Transverse colon (tissue), 4 donors: ENCODE measurements around the gene LRP1B.

Experiments
- CTCF ChIP-seq, 5 experiments: fragments of 200-600 bp in 3 of 5; fragments of 450-650 bp in 2 of 5; sonication (generic) in 3 of 5; IDR thresholded peaks; 1 replicate in 2 of 5; 2 replicates in 3 of 5; pipeline ENCODE4 v1.5.1; 2016 to 2017; ENCODE audit warnings: antibody characterized with exemption in 5 of 5, inconsistent platforms in 3 of 5, mild to moderate bottlenecking in 2 of 5, moderate library complexity in 1 of 5
- POLR2A ChIP-seq: fragments of 450-650 bp; IDR thresholded peaks from one replicate; pipeline ENCODE4 v1.6.1; 2016; ENCODE audit warnings: antibody characterized with exemption, mild to moderate bottlenecking, moderate library complexity
- POLR2AphosphoS5 ChIP-seq, 3 donors: sonication (generic); formaldehyde crosslinking; IDR thresholded peaks; one replicate each; pipeline ENCODE4 v1.6.1; 2016; ENCODE audit warnings: antibody characterized with exemption in 3 of 3

- TF ChIP-seq CTCF (IDR thresholded peaks at IDR 0.05), result no peak
- TF ChIP-seq POLR2AphosphoS5 (IDR thresholded peaks at IDR 0.05), result no peak
- TF ChIP-seq POLR2A, result no peak
Measured at GRCh38 chr2:140880573-140880972, 1250.2 kb downstream of the LRP1B start.
